HCT116 (cell line): ENCODE results near the gene PTPRJ. TPM values are rescaled to one million over a fixed set of nuclear protein-coding genes. Genes with fewer than 3 reads are reported as not detected.

Experiments
- ATAC-seq: fragments of 200-7000 bp; cut with Tn5 transposase; 2 replicates; pipeline ENCODE4 v1.9.1; 2020; ENCODE audit warnings: mild to moderate bottlenecking, moderate library complexity
- BruUV-seq: library from RNA; stranded (reverse); fragments of 400-500 nt; replicated peaks from 2 replicates; lab custom pipeline; 2021; lab: Mats Ljungman, UMichigan
- CTCF ChIA-PET: fragments of 300-600 bp; sonication (Branson Sonifier 250); formaldehyde crosslinking; loops from one replicate; lab custom pipeline; 2021; ENCODE audit warnings: antibody characterized with exemption; lab: Charles Lee
- POLR2A ChIA-PET: fragments of 300-600, 350-600 bp; sonication (Branson Sonifier 250); formaldehyde crosslinking; loops from one replicate; lab custom pipeline; 2021; ENCODE audit warnings: antibody characterized with exemption; lab: Charles Lee
- RAD21 ChIA-PET, 2 experiments: fragments of 300-600 bp; sonication (Branson Sonifier 250); formaldehyde crosslinking; loops; one replicate each; lab custom pipeline; 2023; ENCODE audit warnings: low total read pairs in 2 of 2; ENCODE audit not compliant: uncharacterized antibody in 2 of 2, unreplicated experiment in 2 of 2, low non-redundant PET in 1 of 2; lab: Charles Lee
- DNase-seq: peaks from one replicate; pipeline ENCODE4 v3.0.0-alpha.2; 2010; ENCODE audit warnings: low read depth, low spot score
- H2AFZ ChIP-seq: fragments of 200-600 bp; shearing (Covaris generic), sonication (generic); 2 replicates; pipeline ENCODE4 v1.6.1; 2017; ENCODE audit warnings: low read depth, mixed run types, mixed read lengths, antibody characterized with exemption, low read length; ENCODE audit not compliant: poor library complexity, severe bottlenecking
- H3K27ac ChIP-seq: 2 replicates; pipeline ENCODE4 v1.5.1; 2012; ENCODE audit warnings: low read depth, low read length
- H3K27me3 ChIP-seq: fragments of 200-600 bp; sonication (generic); 2 replicates; pipeline ENCODE4 v1.6.1; 2016; ENCODE audit warnings: mixed run types, low read length, mixed read lengths; ENCODE audit not compliant: insufficient read depth
- H3K36me3 ChIP-seq, 2 experiments: fragments of 200-500 bp in 1 of 2; fragments of 200-600 bp in 1 of 2; sonication (Bioruptor generic) in 1 of 2; sonication (generic) in 1 of 2; 2 replicates each; pipeline versions ENCODE4 v1.5.1 to v1.6.1; 2014 to 2016; ENCODE audit warnings: low read length in 2 of 2, inconsistent platforms in 1 of 2, mixed read lengths in 1 of 2, mixed run types in 1 of 2; ENCODE audit not compliant: insufficient read depth in 2 of 2, control insufficient read depth in 1 of 2
- H3K4me1 ChIP-seq, 2 experiments: fragments of 200-600 bp in 1 of 2; sonication (generic) in 1 of 2; 2 replicates each; pipeline versions ENCODE4 v1.5.1 to v1.6.1; 2012 to 2017; ENCODE audit warnings: low read length in 2 of 2, inconsistent platforms in 1 of 2, mild to moderate bottlenecking in 1 of 2, mixed read lengths in 1 of 2, mixed run types in 1 of 2, moderate library complexity in 1 of 2; ENCODE audit not compliant: insufficient read depth in 2 of 2, control insufficient read depth in 1 of 2
- H3K4me2 ChIP-seq: fragments of 200-600 bp; sonication (generic); 2 replicates; pipeline ENCODE4 v1.6.1; 2017; ENCODE audit warnings: mixed run types, low read length, mixed read lengths
- H3K4me3 ChIP-seq, 2 experiments: fragments of 200-600 bp in 1 of 2; sonication (generic) in 1 of 2; replicated peaks in 1 of 2; 2 replicates each; pipeline ENCODE4 v1.5.1; 2011 to 2016; ENCODE audit warnings: low read length in 2 of 2, control low read depth in 1 of 2, low read depth in 1 of 2, mild to moderate bottlenecking in 1 of 2, mixed read lengths in 1 of 2, mixed run types in 1 of 2
- H3K79me2 ChIP-seq: fragments of 200-600 bp; sonication (generic); 2 replicates; pipeline ENCODE4 v1.6.1; 2017; ENCODE audit warnings: mild to moderate bottlenecking, mixed run types, low read length, moderate library complexity, mixed read lengths; ENCODE audit not compliant: insufficient read depth
- H3K9ac ChIP-seq: fragments of 200-600 bp; sonication (generic); 2 replicates; pipeline ENCODE4 v1.6.1; 2016; ENCODE audit warnings: low read length, mixed read lengths
- H3K9me2 ChIP-seq: fragments of 200-600 bp; sonication (generic), shearing (Covaris generic); 2 replicates; pipeline ENCODE4 v1.6.1; 2017; ENCODE audit warnings: mixed run types, mild to moderate bottlenecking, moderate library complexity; ENCODE audit not compliant: insufficient read depth
- H3K9me3 ChIP-seq, 2 experiments: fragments of 200-500 bp in 1 of 2; fragments of 200-600 bp in 1 of 2; sonication (Bioruptor generic) in 1 of 2; sonication (generic) in 1 of 2; 2 replicates each; pipeline ENCODE4 v1.6.1; 2014 to 2017; ENCODE audit warnings: low read length in 2 of 2, mixed read lengths in 2 of 2, inconsistent platforms in 1 of 2, low read depth in 1 of 2, mild to moderate bottlenecking in 1 of 2, mixed run types in 1 of 2, moderate library complexity in 1 of 2; ENCODE audit not compliant: control insufficient read depth in 1 of 2, insufficient read depth in 1 of 2
- H4K20me1 ChIP-seq: fragments of 200-600 bp; sonication (generic), shearing (Covaris generic); 2 replicates; pipeline ENCODE4 v1.6.1; 2017; ENCODE audit warnings: mixed run types, mild to moderate bottlenecking, moderate library complexity; ENCODE audit not compliant: insufficient read depth
- ATF3 ChIP-seq: IDR thresholded peaks from 2 replicates; pipeline ENCODE4 v1.6.1; 2012
- CBX3 ChIP-seq: IDR thresholded peaks from 2 replicates; pipeline ENCODE4 v1.6.1; 2012; ENCODE audit warnings: low read depth
- CEBPB ChIP-seq: IDR thresholded peaks from 2 replicates; pipeline ENCODE4 v1.6.1; 2012; ENCODE audit warnings: low read depth
- CTCF ChIP-seq, 3 experiments: fragments of 200-600 bp in 1 of 3; sonication (generic) in 1 of 3; IDR thresholded peaks in 2 of 3; conservative IDR thresholded peaks in 1 of 3; 2 replicates each; pipeline ENCODE4 v1.5.1; 2012 to 2017; ENCODE audit warnings: low read depth in 2 of 3, low read length in 2 of 3, antibody characterized with exemption in 1 of 3, borderline replicate concordance in 1 of 3, control low read depth in 1 of 3, mild to moderate bottlenecking in 1 of 3, mixed read lengths in 1 of 3, mixed run types in 1 of 3, moderate library complexity in 1 of 3; ENCODE audit not compliant: insufficient read depth in 1 of 3
- EGR1 ChIP-seq: IDR thresholded peaks from 2 replicates; pipeline ENCODE4 v1.6.1; 2012; ENCODE audit warnings: low read depth
- EZH2phosphoT487 ChIP-seq: fragments of 200-600 bp; IDR thresholded peaks from 2 replicates; pipeline ENCODE4 v1.6.1; 2018; ENCODE audit warnings: antibody characterized with exemption, borderline replicate concordance
- JUND ChIP-seq: IDR thresholded peaks from 2 replicates; pipeline ENCODE4 v1.6.1; 2012
- POLR2A ChIP-seq: IDR thresholded peaks from 2 replicates; pipeline ENCODE4 v1.7.0; 2011; ENCODE audit warnings: borderline replicate concordance; ENCODE audit not compliant: insufficient read depth, insufficient read length; ENCODE audit errors: extremely low read depth
- POLR2AphosphoS5 ChIP-seq: IDR thresholded peaks from 2 replicates; pipeline ENCODE4 v1.6.1; 2011; ENCODE audit warnings: mild to moderate bottlenecking, low read depth, low read length, moderate library complexity
- RAD21 ChIP-seq: IDR thresholded peaks from 2 replicates; pipeline ENCODE4 v1.6.1; 2012; ENCODE audit warnings: low read depth, mild to moderate bottlenecking
- SIN3A ChIP-seq: IDR thresholded peaks from 2 replicates; pipeline ENCODE4 v1.6.1; 2012; ENCODE audit warnings: low read depth
- TCF7L2 ChIP-seq: IDR thresholded peaks from 2 replicates; pipeline ENCODE4 v1.7.0; 2011; ENCODE audit warnings: borderline replicate concordance, inconsistent platforms; ENCODE audit not compliant: insufficient read depth, insufficient read length; ENCODE audit errors: extremely low read depth
- YY1 ChIP-seq: IDR thresholded peaks from 2 replicates; pipeline ENCODE4 v1.6.1; 2011; ENCODE audit warnings: low read length, low read depth, moderate library complexity, mild to moderate bottlenecking; ENCODE audit not compliant: insufficient replicate concordance; ENCODE audit errors: extremely low read depth
- ZNF274 ChIP-seq: fragments of 200-500 bp; sonication (Bioruptor generic); IDR thresholded peaks from 2 replicates; pipeline ENCODE4 v1.6.1; 2014; ENCODE audit warnings: mild to moderate bottlenecking, low read depth, low read length, inconsistent platforms
- intact Hi-C: fragments of 100-400 bp; cut with micrococcal nuclease; formaldehyde crosslinking; loops from 2 replicates; pipeline ENCODE4 v1.10.0; 2022
- total RNA-seq: library from RNA; stranded (reverse); gene quantifications from one replicate; pipeline ENCODE4 v1.2.1, GENCODE V29; 2021; ENCODE audit not compliant: unreplicated experiment
- TF ChIP-seq, protein P1 (sequence below): IDR thresholded peaks from 2 replicates; pipeline ENCODE4 v1.6.1; 2011; ENCODE audit warnings: mild to moderate bottlenecking, low read length, moderate library complexity; ENCODE audit not compliant: insufficient replicate concordance; ENCODE audit errors: extremely low read depth

Gene PTPRJ
- total RNA-seq, 1 experiment from 2014 or later = 19.1 TPM

DNA sequence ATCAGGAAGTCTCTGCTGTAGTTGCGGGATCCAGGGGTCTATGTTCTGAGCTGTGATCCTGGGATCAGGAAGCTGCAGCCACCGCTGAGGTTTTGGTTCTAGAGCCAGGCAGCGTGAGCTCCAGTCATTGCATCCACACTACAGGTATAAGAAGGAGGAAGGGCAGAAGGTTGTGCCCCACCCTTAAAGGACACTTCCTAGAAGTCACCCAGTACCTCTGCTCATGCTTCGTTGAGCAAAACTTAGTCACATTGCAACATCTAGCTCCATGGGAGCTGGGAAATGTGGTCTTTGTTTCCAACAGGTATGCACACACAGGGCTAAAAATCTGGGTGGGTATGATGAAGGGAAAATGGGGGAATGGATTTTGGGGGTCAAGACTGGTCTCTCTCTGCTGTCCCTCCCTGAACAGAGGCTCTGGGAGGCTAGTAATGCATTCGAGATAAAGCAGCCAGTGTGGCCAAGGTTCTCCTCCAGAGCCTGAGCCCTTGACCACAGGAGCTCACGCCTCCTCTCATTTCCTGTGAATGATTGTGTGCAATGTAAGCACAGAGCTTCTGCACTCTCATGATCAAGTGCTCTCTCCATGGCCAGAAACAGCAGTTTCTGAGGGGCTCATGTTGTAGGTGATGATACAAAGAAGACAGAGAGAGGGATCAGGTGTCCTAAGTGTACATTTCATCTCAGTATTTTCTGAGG lies 149.5 kb downstream of the PTPRJ start:
- H2AFZ ChIP-seq = no peak overlapping the region
- ATAC-seq (no peak), DNase-seq (no peak)
- H3K9ac ChIP-seq = no peak overlapping the region
- H3K9me2 ChIP-seq = no peaks in the 10 kb centered on the region
- ChIA-PET RAD21 (no interaction called here), POLR2A (no interaction called here), CTCF (interaction anchor here (1.3 kb wide), 1 partner anchor 21 kb away, joined by 3 read pairs; no protein-coding TSS in a partner anchor)
- H3K27me3 ChIP-seq = no peaks in the 10 kb centered on the region
- no peaks in the 10 kb centered on the region for H3K79me2 ChIP-seq
- BruUV-seq = no TSS peak
- H3K9me3 ChIP-seq = no peaks in the 10 kb centered on the region
- no peak for TF ChIP-seq POLR2AphosphoS5
- H3K4me2 ChIP-seq = no peak overlapping the region
- no peak overlapping the region for H3K4me3 ChIP-seq
- no peaks in the 10 kb centered on the region for H3K4me1 ChIP-seq
- intact Hi-C loops = no loop called here
- peaks cover 3 to 12% of the 10 kb centered on the region in 2 experiments; a peak in 3 of 4 replicates for H3K36me3 ChIP-seq
- no peaks in the 10 kb centered on the region for H4K20me1 ChIP-seq
- no peak overlapping the region for H3K27ac ChIP-seq

GRCh38 chr11:48134221-48134922 lies 154.0 kb downstream of the PTPRJ start:
- POLR2A ChIA-PET = no interaction called here
- no peak for DNase-seq
- CTCF ChIA-PET = no interaction called here
- RAD21 ChIA-PET = no interaction called here
- H3K9ac ChIP-seq = no peak overlapping the region
- no peaks in the 10 kb centered on the region for H3K27me3 ChIP-seq
- peaks cover 3 to 5% of the 10 kb centered on the region in 2 experiments; a peak in 2 of 4 replicates for H3K36me3 ChIP-seq
- H3K9me3 ChIP-seq = no peaks in the 10 kb centered on the region
- no peak overlapping the region for H3K4me2 ChIP-seq
- no peaks in the 10 kb centered on the region for H3K9me2 ChIP-seq
- H2AFZ ChIP-seq = no peak overlapping the region
- intact Hi-C loops = no loop called here
- no peak for ATAC-seq
- H4K20me1 ChIP-seq = no peaks in the 10 kb centered on the region
- no peak overlapping the region for H3K4me3 ChIP-seq
- no peaks in the 10 kb centered on the region for H3K4me1 ChIP-seq
- no peaks in the 10 kb centered on the region for H3K79me2 ChIP-seq
- BruUV-seq = no TSS peak
- no peak overlapping the region for H3K27ac ChIP-seq
- TF ChIP-seq CTCF (IDR thresholded peaks at IDR 0.05 in 2 of 3, conservative IDR thresholded peaks at IDR 0.05 in 1 of 3; ENCODE audit: borderline replicate concordance in 1 of 3, insufficient read depth in 1 of 3, low read depth in 2 of 3, low read length in 2 of 3) = no peak
- TF ChIP-seq, protein P1, sequence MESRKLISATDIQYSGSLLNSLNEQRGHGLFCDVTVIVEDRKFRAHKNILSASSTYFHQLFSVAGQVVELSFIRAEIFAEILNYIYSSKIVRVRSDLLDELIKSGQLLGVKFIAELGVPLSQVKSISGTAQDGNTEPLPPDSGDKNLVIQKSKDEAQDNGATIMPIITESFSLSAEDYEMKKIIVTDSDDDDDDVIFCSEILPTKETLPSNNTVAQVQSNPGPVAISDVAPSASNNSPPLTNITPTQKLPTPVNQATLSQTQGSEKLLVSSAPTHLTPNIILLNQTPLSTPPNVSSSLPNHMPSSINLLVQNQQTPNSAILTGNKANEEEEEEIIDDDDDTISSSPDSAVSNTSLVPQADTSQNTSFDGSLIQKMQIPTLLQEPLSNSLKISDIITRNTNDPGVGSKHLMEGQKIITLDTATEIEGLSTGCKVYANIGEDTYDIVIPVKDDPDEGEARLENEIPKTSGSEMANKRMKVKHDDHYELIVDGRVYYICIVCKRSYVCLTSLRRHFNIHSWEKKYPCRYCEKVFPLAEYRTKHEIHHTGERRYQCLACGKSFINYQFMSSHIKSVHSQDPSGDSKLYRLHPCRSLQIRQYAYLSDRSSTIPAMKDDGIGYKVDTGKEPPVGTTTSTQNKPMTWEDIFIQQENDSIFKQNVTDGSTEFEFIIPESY = no peak
- TF ChIP-seq SIN3A = no peak
- TF ChIP-seq TCF7L2 = no peak
- TF ChIP-seq EGR1 = no peak
- no peak for TF ChIP-seq ZNF274
- TF ChIP-seq POLR2A = no peak
- no peak for TF ChIP-seq ATF3
- TF ChIP-seq YY1 = no peak
- TF ChIP-seq JUND = no peak
- no peak for TF ChIP-seq EZH2phosphoT487
- TF ChIP-seq CBX3 = no peak
- no peak for TF ChIP-seq RAD21
- TF ChIP-seq CEBPB = no peak
